COLO668 (cell line): Measurements from ENCODE around the gene HSPA1B.
"Not testable (repeated sequence)": the region's sequence is repeated elsewhere in the genome, so short reads cannot be mapped to it uniquely, and the experiment has no call there.

Source experiments
- DNase-seq: peaks from one replicate; lab custom pipeline; 2025; ENCODE audit not compliant: unreplicated experiment; lab: John Stamatoyannopoulos, UW

Gene HSPA1B

GRCh38 chr6:31797588-31797987 is 29.9 kb upstream of the HSPA1B start:
- DNase-seq: no peak

DNA sequence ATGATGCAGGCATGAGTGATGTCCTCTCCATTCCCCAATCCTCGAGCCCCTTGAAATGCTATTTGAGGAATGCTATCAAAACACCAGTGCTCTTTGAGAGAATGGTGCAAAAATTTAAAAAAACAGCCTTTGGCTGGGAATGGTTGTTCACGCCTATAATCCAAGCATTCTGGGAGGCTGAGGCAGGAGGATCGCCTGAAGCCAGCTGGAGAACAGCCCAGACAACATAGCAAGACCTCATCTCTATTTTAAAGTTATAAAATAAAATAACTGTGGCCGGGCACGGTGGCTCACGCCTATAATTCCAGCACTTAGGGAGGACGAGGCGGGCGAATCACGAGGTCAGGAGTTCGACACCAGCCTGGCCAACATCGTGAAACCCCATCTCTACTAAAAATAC is 27.8 kb upstream of the HSPA1B start:
- DNase-seq: no peak

DNA sequence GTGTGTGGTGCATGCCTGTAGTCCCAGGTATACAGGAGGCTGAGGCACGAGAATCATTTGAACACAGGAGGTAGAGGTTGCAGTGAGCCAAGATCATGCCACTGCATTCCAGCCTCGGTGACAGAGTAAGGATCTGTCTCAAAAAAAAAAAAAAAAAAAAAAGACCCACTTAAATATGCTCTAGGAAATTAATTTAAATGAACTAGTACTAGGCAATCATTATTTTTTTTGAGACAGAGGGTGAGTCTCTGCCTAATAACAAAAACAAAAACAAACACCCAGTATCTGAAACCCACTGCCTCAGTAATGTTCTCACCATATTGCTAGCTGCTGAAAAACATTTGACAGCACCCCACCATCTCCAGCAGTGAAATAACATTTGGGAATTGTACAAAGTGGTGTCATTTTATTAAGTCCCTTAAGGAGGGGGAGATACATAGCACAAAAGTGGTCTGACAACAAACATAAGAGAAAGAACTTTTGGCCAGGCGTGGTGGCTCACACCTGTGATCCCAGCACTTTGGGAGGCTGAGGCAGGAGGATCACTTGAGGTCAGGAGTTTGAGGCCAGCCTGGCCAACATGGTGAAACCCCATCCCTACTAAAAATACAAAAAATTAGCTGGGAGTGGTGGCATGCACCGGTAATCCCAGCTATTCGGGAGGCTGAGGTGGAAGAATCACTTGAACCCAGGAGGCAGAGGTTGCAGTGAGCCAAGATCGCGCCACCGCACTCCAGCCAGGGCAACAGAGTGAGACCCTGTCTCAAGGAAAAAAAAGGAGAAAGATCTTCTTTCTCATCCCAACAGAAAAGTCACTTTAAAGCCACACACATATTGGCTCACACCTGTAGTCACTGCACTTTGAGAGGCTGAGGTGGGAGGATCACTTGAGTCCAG is 26.3 kb upstream of the HSPA1B start:
- DNase-seq: not testable (repeated sequence)

GRCh38 chr6:31805939-31806469 is 21.5 kb upstream of the HSPA1B start:
- no peak for DNase-seq

GRCh38 chr6:31806470-31807272 is 20.9 kb upstream of the HSPA1B start, which contains the start of gene LSM2:
Gene LSM2, minus strand, starts transcription at chr6:31806966. Its CDS starts 209 bp downstream, at chr6:31806757.
- peak; percentile 94 for DNase-seq

DNA sequence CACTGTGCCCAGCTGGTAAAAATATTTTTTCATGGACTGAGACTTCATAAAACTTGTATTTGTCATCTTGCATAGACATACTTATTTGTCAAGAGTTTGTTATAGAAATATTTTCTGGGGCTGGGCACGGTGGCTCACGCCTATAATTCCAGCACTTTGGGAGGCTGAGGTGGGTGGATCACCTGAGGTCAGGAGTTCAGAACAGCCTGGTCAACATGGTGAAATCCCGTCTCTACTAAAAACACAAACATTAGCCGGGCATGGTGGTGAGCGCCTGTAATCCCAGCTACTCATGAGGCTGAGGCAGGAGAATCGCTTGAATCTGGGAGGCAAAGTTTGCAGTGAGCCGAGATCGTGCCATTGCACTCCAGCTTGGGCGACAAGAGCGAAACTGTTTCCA is 18.9 kb upstream of the HSPA1B start:
- not testable (repeated sequence) for DNase-seq

- DNase-seq: no peak
These were observed 15.9 kb upstream of the HSPA1B start for GRCh38 chr6:31811645-31812044.

DNA sequence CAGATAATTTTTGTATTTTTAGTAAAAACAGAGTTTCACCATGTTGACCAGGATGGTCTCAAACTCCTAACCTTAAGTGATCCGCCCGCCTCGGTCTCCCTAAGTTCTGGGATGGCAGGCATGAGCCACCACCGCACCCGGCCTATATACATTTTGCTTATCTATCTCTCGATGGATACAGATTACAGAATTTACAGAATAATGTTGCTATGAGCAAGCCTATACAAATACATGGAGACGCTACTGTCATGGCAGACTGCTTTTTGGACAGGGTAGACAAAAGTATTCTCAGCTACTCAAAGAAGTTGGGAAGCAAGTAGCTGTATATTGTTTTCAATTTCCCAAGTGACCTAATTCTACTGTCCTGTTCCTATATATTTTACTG is 14.1 kb upstream of the HSPA1B start:
- DNase-seq: no peak

DNA sequence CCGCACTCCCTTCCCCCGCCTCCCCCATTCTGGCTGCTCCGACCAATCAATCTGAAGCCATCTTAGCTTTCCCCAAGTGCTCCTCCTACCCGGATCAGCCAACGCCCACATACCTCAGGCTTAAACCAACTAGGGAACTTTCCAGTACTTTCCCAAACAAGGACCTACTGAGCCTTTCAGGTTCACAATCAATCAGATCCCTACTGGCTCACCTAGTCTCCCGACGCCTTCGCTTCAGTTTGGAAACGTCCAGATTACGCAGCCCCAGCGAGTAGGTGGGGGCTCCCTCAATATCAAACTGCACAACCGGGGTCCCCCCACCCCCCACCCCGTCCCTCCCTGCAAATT is 12.9 kb upstream of the HSPA1B start:
- DNase-seq: peak; percentile 84

GRCh38 chr6:31815025-31815838 is 12.3 kb upstream of the HSPA1B start, which contains the start of the genes HSPA1A and HSPA1L:
Gene HSPA1A, plus strand, starts transcription at chr6:31815543. Its CDS starts 214 bp downstream, at chr6:31815757.
Gene HSPA1L, minus strand, starts transcription at chr6:31815283. Its CDS starts 3,311 bp downstream, at chr6:31811972.
- DNase-seq: peak; percentile 81

DNA sequence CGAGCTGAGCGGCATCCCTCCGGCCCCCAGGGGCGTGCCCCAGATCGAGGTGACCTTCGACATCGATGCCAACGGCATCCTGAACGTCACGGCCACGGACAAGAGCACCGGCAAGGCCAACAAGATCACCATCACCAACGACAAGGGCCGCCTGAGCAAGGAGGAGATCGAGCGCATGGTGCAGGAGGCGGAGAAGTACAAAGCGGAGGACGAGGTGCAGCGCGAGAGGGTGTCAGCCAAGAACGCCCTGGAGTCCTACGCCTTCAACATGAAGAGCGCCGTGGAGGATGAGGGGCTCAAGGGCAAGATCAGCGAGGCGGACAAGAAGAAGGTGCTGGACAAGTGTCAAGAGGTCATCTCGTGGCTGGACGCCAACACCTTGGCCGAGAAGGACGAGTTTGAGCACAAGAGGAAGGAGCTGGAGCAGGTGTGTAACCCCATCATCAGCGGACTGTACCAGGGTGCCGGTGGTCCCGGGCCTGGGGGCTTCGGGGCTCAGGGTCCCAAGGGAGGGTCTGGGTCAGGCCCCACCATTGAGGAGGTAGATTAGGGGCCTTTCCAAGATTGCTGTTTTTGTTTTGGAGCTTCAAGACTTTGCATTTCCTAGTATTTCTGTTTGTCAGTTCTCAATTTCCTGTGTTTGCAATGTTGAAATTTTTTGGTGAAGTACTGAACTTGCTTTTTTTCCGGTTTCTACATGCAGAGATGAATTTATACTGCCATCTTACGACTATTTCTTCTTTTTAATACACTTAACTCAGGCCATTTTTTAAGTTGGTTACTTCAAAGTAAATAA is 10.2 kb upstream of the HSPA1B start:
- not testable (repeated sequence) for DNase-seq

GRCh38 chr6:31817929-31818511 is 9.5 kb upstream of the HSPA1B start:
- not testable (repeated sequence) for DNase-seq

DNA sequence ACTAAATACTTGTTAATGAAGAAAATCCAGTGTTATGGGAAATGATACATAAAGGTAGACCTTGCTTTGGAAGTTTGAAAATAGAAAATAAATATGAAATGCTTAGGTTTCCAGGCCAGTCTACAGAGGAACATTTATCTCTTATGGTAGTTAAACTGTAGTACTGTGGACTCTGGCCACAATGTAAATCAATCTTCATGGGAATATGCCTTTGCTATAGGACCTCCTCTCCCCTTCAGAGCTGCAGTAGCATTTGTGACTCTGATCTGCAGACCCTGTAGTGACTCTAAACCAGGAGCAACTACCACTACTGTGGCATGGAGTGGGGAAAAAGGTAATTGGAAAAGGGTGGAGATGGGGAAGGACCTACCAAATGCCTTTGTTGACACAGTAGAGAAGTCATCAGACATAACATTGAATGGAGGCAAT is 7.7 kb upstream of the HSPA1B start:
- no peak for DNase-seq

DNA sequence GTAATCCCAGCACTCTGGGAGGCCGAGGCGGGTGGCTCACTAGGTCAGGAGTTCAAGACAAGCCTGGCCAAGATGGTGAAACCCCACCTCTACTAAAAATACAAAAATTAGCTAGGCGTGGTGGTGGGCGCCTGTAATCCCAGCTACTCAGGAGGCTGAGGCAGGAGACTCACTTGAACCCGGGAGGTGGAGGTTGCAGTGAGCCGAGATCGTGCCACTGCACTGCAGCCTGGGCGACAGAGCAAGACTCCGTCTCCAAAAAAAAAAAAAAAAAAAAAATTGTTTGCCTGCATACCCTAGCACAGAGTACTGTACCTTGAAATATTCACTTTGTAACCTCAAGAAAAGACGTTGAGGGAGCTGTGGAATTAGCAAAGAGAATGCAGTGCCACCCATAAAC is 7.1 kb upstream of the HSPA1B start:
- DNase-seq: not testable (repeated sequence)

GRCh38 chr6:31821301-31822035 is 6.1 kb upstream of the HSPA1B start:
- peak; percentile 38 for DNase-seq

GRCh38 chr6:31822036-31822821 is 5.3 kb upstream of the HSPA1B start:
- peak; percentile 21 for DNase-seq

DNA sequence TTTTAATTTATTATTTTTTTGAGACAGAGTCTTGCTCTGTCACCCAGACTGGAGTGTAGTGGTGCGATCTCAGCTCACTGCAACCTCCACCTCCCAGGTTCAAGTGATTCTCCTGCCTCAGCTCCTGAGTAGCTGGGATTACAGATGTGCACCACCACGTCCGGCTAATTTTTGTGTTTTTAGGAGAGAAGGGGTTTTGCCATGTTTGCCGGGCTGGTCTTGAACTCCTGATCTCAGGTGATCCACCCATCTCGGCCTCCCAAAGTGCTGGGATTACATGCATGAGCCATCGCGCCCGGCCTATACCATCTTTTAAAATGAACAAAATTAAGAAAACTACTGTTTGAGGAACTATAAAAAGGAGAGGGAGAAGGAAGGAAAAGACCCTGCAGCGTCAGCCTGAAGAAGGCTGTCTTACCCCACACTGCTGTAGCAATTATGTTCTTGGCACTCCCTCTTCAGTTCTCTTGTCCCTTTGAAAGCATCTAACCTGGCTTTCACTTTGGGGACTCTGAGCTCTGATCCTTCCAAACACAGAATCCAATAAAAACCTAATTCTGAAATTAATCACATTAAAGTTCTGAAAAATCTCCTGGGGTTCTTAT is 3.8 kb upstream of the HSPA1B start:
- DNase-seq: not testable (repeated sequence)

GRCh38 chr6:31825553-31825952 is 2.0 kb upstream of the HSPA1B start:
- DNase-seq: no peak
